H9 (cell line): Measurements from ENCODE around the gene ZGLP1. TPM values are rescaled to one million over a fixed set of nuclear protein-coding genes. Genes with fewer than 3 reads are reported as not detected.

Experiments used
- DNase-seq: peaks from one replicate; pipeline ENCODE4 v3.0.0-alpha.2; 2017
- H2AFZ ChIP-seq: one replicate; pipeline ENCODE4 v1.6.1; 2013; ENCODE audit warnings: mild to moderate bottlenecking, low read length, control low read depth, moderate library complexity
- H2AK5ac ChIP-seq: 2 replicates; pipeline ENCODE4 v1.6.1; 2013; ENCODE audit warnings: low read length, control low read depth, mixed read lengths; ENCODE audit not compliant: insufficient read length
- H2BK120ac ChIP-seq: one replicate; pipeline ENCODE4 v1.6.1; 2013; ENCODE audit warnings: low read depth, mild to moderate bottlenecking, low read length, control low read depth, inconsistent platforms; ENCODE audit not compliant: poor library complexity, severe bottlenecking
- H2BK12ac ChIP-seq: 2 replicates; pipeline ENCODE4 v1.6.1; 2013; ENCODE audit warnings: low read length, control low read depth, mixed read lengths, low read depth; ENCODE audit not compliant: insufficient read length
- H2BK15ac ChIP-seq: 2 replicates; pipeline ENCODE4 v1.6.1; 2013; ENCODE audit warnings: low read depth, low read length, control low read depth
- H2BK20ac ChIP-seq: one replicate; pipeline ENCODE4 v1.6.1; 2013; ENCODE audit warnings: low read depth, mild to moderate bottlenecking, low read length, control low read depth, inconsistent platforms; ENCODE audit not compliant: poor library complexity, severe bottlenecking
- H2BK5ac ChIP-seq: 2 replicates; pipeline ENCODE4 v1.6.1; 2013; ENCODE audit warnings: low read length, control low read depth, mixed read lengths; ENCODE audit not compliant: insufficient read length
- H3K14ac ChIP-seq: 2 replicates; pipeline ENCODE4 v1.6.1; 2013; ENCODE audit warnings: low read length, control low read depth; ENCODE audit not compliant: insufficient read depth
- H3K18ac ChIP-seq: 2 replicates; pipeline ENCODE4 v1.6.1; 2013; ENCODE audit warnings: low read depth, mild to moderate bottlenecking, mixed read lengths, low read length, control low read depth; ENCODE audit not compliant: insufficient read length
- H3K23ac ChIP-seq: 2 replicates; pipeline ENCODE4 v1.6.1; 2013; ENCODE audit warnings: low read length, control low read depth, mixed read lengths, low read depth; ENCODE audit not compliant: insufficient read length
- H3K23me2 ChIP-seq: 2 replicates; pipeline ENCODE4 v1.6.1; 2013; ENCODE audit warnings: low read depth, mild to moderate bottlenecking, mixed read lengths, low read length, control low read depth; ENCODE audit not compliant: insufficient read length, poor library complexity, severe bottlenecking
- H3K27ac ChIP-seq: 2 replicates; pipeline ENCODE4 v1.5.1; 2013; ENCODE audit warnings: low read length, control low read depth, mixed read lengths, low read depth; ENCODE audit not compliant: insufficient read length
- H3K27me3 ChIP-seq: 2 replicates; pipeline ENCODE4 v1.6.1; 2013; ENCODE audit warnings: low read length, control low read depth, inconsistent platforms; ENCODE audit not compliant: insufficient read depth
- H3K4ac ChIP-seq: 2 replicates; pipeline ENCODE4 v1.6.1; 2013; ENCODE audit warnings: low read depth, mild to moderate bottlenecking, control low read depth, inconsistent platforms, low read length, moderate library complexity
- H3K4me1 ChIP-seq: 2 replicates; pipeline ENCODE4 v1.6.1; 2013; ENCODE audit warnings: low read length, control low read depth, inconsistent platforms; ENCODE audit not compliant: insufficient read depth
- H3K4me2 ChIP-seq: 2 replicates; pipeline ENCODE4 v1.6.1; 2013; ENCODE audit warnings: low read length, control low read depth, mixed read lengths; ENCODE audit not compliant: insufficient read length, insufficient read depth
- H3K56ac ChIP-seq: 2 replicates; pipeline ENCODE4 v1.6.1; 2013; ENCODE audit warnings: low read depth, mild to moderate bottlenecking, mixed read lengths, low read length, control low read depth; ENCODE audit not compliant: insufficient read length
- H3K79me1 ChIP-seq: 2 replicates; pipeline ENCODE4 v1.6.1; 2013; ENCODE audit warnings: low read depth, mild to moderate bottlenecking, moderate library complexity, low read length, control low read depth, inconsistent platforms; ENCODE audit not compliant: insufficient read depth, poor library complexity, severe bottlenecking
- H3K79me2 ChIP-seq: 2 replicates; pipeline ENCODE4 v1.6.1; 2013; ENCODE audit warnings: low read length, control low read depth, inconsistent platforms; ENCODE audit not compliant: insufficient read depth
- H3K9ac ChIP-seq: 2 replicates; pipeline ENCODE4 v1.6.1; 2013; ENCODE audit warnings: low read length, control low read depth, mixed read lengths; ENCODE audit not compliant: insufficient read length; ENCODE audit errors: extremely low read depth
- H3K9me3 ChIP-seq: one replicate; pipeline ENCODE4 v1.6.1; 2013; ENCODE audit warnings: low read depth, low read length, inconsistent platforms; ENCODE audit not compliant: control insufficient read depth
- H3T11ph ChIP-seq: one replicate; pipeline ENCODE4 v1.6.1; 2013; ENCODE audit warnings: mild to moderate bottlenecking, low read length, control low read depth, inconsistent platforms
- H4K20me1 ChIP-seq: one replicate; pipeline ENCODE4 v1.6.1; 2013; ENCODE audit not compliant: control insufficient read depth, insufficient read length, insufficient read depth
- H4K5ac ChIP-seq: 2 replicates; pipeline ENCODE4 v1.6.1; 2013; ENCODE audit warnings: low read depth, mild to moderate bottlenecking, mixed read lengths, low read length, control low read depth; ENCODE audit not compliant: insufficient read length
- H4K8ac ChIP-seq: replicated peaks from 2 replicates; pipeline ENCODE4 v1.6.1; 2013; ENCODE audit warnings: low read length, control low read depth, mixed read lengths, low read depth; ENCODE audit not compliant: insufficient read length
- H4K91ac ChIP-seq: 2 replicates; pipeline ENCODE4 v1.6.1; 2013; ENCODE audit warnings: low read depth, mild to moderate bottlenecking, moderate library complexity, mixed read lengths, low read length, control low read depth; ENCODE audit not compliant: insufficient read length
- H3K27ac Mint-ChIP-seq, 3 experiments: 2 replicates in 2 of 3; 3 replicates in 1 of 3; pipeline ENCODE4 v1.8.0; 2020 to 2021; ENCODE audit warnings: mixed read lengths in 3 of 3, mild to moderate bottlenecking in 1 of 3, moderate library complexity in 1 of 3
- H3K27me3 Mint-ChIP-seq: 2 replicates; pipeline ENCODE4 v1.8.0; 2021; ENCODE audit warnings: low read depth, mild to moderate bottlenecking, moderate library complexity, mixed read lengths
- H3K36me3 Mint-ChIP-seq, 3 experiments: 2 replicates in 2 of 3; 3 replicates in 1 of 3; pipeline ENCODE4 v1.8.0; 2020 to 2021; ENCODE audit warnings: low read depth in 3 of 3, mixed read lengths in 3 of 3; ENCODE audit not compliant: insufficient read depth in 1 of 3
- H3K4me1 Mint-ChIP-seq, 2 experiments: 2 replicates each; pipeline ENCODE4 v1.8.0; 2020; ENCODE audit warnings: mixed read lengths in 2 of 2
- H3K4me3 Mint-ChIP-seq, 2 experiments: 2 replicates in 1 of 2; 3 replicates in 1 of 2; pipeline ENCODE4 v1.8.0; 2020 to 2021; ENCODE audit warnings: mild to moderate bottlenecking in 2 of 2, mixed read lengths in 2 of 2, moderate library complexity in 1 of 2
- H3K9me3 Mint-ChIP-seq, 2 experiments: 2 replicates in 1 of 2; 3 replicates in 1 of 2; pipeline ENCODE4 v1.8.0; 2020; ENCODE audit warnings: mild to moderate bottlenecking in 2 of 2, mixed read lengths in 2 of 2, moderate library complexity in 1 of 2
- CTCF ChIP-seq: fragments of 200-600 bp; sonication (generic); conservative IDR thresholded peaks from 3 replicates; pipeline ENCODE4 v1.8.0; 2021; ENCODE audit warnings: antibody characterized with exemption, mild to moderate bottlenecking
- WGBS: extraction: QIAGEN DNeasy Blood & Tissue Kit; methylation state at CpG from one replicate; pipeline ENCODE4 v1.1.7; 2013; ENCODE audit warnings: missing lambda C conversion rate, low lambda C conversion rate, mixed read lengths; ENCODE audit not compliant: insufficient read length; ENCODE audit errors: extremely low coverage; 5-methylcytosine and 5-hydroxymethylcytosine counted together
- total RNA-seq: library from RNA; stranded (reverse); gene quantifications from 2 replicates; pipeline ENCODE4 v1.2.1, GENCODE V29; 2021

ZGLP1 gene
- total RNA-seq, 1 experiment from 2014 or later: 6.9 TPM

GRCh38 chr19:10335352-10335985 lies 25.9 kb upstream of the ZGLP1 start:
- H3K27ac Mint-ChIP-seq: no peak overlapping the region; a peak in 1 of 7 replicates
- no peak overlapping the region for H4K91ac ChIP-seq
- no peak overlapping the region for H3K56ac ChIP-seq
- no peak overlapping the region for H2AK5ac ChIP-seq
- no peak overlapping the region for H4K5ac ChIP-seq
- H3K4ac ChIP-seq: no peak overlapping the region
- H3K4me1 Mint-ChIP-seq: peaks cover 33 to 34% of the 10 kb centered on the region in 2 experiments
- H2BK15ac ChIP-seq: no peak overlapping the region
- H3T11ph ChIP-seq: no peak overlapping the region
- no peak overlapping the region for H4K8ac ChIP-seq
- H3K27ac ChIP-seq: no peak overlapping the region
- peaks cover 0 to 13% (median 1%) of the 10 kb centered on the region in 3 experiments; a peak in 5 of 7 replicates for H3K36me3 Mint-ChIP-seq
- no peak overlapping the region for H2BK20ac ChIP-seq
- H3K9ac ChIP-seq: no peak overlapping the region
- peak; percentile 52 for DNase-seq
- H3K14ac ChIP-seq: no peak overlapping the region
- H3K4me2 ChIP-seq: peak overlapping the region; percentile 91
- peaks cover 6% of the 10 kb centered on the region; the same call in 1 of the 2 replicates for H3K4me1 ChIP-seq
- no peaks in the 10 kb centered on the region for H4K20me1 ChIP-seq
- H3K23ac ChIP-seq: no peak overlapping the region
- no peaks in the 10 kb centered on the region; a peak in 2 of 5 replicates for H3K9me3 Mint-ChIP-seq
- no peak overlapping the region for H2AFZ ChIP-seq
- H3K79me2 ChIP-seq: peaks cover 8% of the 10 kb centered on the region; the same call in 1 of the 2 replicates
- H3K9me3 ChIP-seq: no peaks in the 10 kb centered on the region
- TF ChIP-seq CTCF: no peak
- no peak overlapping the region for H2BK5ac ChIP-seq
- no CpG with 5 or more reads among the region's 26 CpGs for WGBS
- H3K27me3 Mint-ChIP-seq: no peaks in the 10 kb centered on the region; the same call in 1 of the 2 replicates
- H3K23me2 ChIP-seq: peaks cover 24% of the 10 kb centered on the region
- no peak overlapping the region for H3K4me3 Mint-ChIP-seq
- H2BK12ac ChIP-seq: no peak overlapping the region
- H2BK120ac ChIP-seq: no peak overlapping the region
- H3K18ac ChIP-seq: no peak overlapping the region
- H3K27me3 ChIP-seq: no peaks in the 10 kb centered on the region; the same call in 1 of the 2 replicates
- H3K79me1 ChIP-seq: peaks cover 4% of the 10 kb centered on the region
